VCaP (cell line): Measurements from ENCODE around the gene DPP3.
"Not testable (repeated sequence)": the region's sequence is repeated elsewhere in the genome, so short reads cannot be mapped to it uniquely, and the experiment has no call there.

Experiments used
- H3K27ac ChIP-seq: fragments of 450-650 bp; 2 replicates; pipeline ENCODE4 v1.5.1; 2017
- CTCF ChIP-seq: fragments of 450-650 bp; conservative IDR thresholded peaks from 2 replicates; pipeline ENCODE4 v1.5.1; 2017; ENCODE audit warnings: mild to moderate bottlenecking, moderate library complexity

Gene DPP3

GRCh38 chr11:66480117-66480938, at the start of gene DPP3:
DPP3 (plus strand) TSS chr11:66480434; CDS start chr11:66482201, 1,767 bp downstream.
- peak within 1 kb of the TSS; percentile 98 for H3K27ac ChIP-seq

GRCh38 chr11:66431287-66431686, 48.9 kb upstream of the DPP3 start:
- H3K27ac ChIP-seq: not testable (repeated sequence)

More at GRCh38 chr11:66480117-66480938, at the start of gene DPP3:
- no peak; the same call in 1 of the 2 replicates for TF ChIP-seq CTCF

GRCh38 chr11:66431871-66432329, 48.3 kb upstream of the DPP3 start:
- H3K27ac ChIP-seq: not testable (repeated sequence)

- H3K27ac ChIP-seq: no peak overlapping the region
- no peak for TF ChIP-seq CTCF
Observed at GRCh38 chr11:66432597-66432996, 47.6 kb upstream of the DPP3 start.

GRCh38 chr11:66437979-66438503, 42.2 kb upstream of the DPP3 start:
- no peak for TF ChIP-seq CTCF
- H3K27ac ChIP-seq: peak overlapping the region; percentile 94

- peak; percentile 99 for TF ChIP-seq CTCF
- peak within 1 kb of the TSS; percentile 94 for H3K27ac ChIP-seq
Observed at GRCh38 chr11:66438504-66439466, 41.4 kb upstream of the DPP3 start, which contains the start of gene MRPL11. MRPL11 (minus strand) TSS chr11:66438848; CDS start chr11:66438754, 94 bp downstream.

- not testable (repeated sequence) for H3K27ac ChIP-seq
Observed at GRCh38 chr11:66440101-66440939, 39.9 kb upstream of the DPP3 start.

- not testable (repeated sequence) for H3K27ac ChIP-seq
Observed at GRCh38 chr11:66440940-66441282, 39.3 kb upstream of the DPP3 start.

- H3K27ac ChIP-seq: peak overlapping the region; percentile 60
- no peak for TF ChIP-seq CTCF
Observed at GRCh38 chr11:66443602-66444001, 36.6 kb upstream of the DPP3 start.
